ENCODE measurements around the gene KBTBD4.
"Not testable (repeated sequence)": the region's sequence is repeated elsewhere in the genome, so short reads cannot be mapped to it uniquely, and the experiment has no call there.

KBTBD4 gene

DNA sequence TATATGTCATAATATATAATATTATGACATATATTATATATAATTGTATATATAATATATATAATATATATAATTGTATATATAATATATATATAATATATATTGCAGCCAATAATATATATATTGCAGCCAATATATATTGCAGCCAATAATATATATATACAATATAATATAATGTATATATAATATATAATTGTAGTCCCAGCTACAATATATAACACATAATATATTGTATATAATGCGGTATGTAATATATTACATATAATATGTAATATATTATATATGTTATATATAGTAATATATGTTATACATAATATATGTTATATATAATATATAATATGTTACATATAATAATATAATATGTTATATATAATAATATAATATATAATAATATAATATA, 20.1 kb downstream of the KBTBD4 start:
- no peak for DNase-seq

DNA sequence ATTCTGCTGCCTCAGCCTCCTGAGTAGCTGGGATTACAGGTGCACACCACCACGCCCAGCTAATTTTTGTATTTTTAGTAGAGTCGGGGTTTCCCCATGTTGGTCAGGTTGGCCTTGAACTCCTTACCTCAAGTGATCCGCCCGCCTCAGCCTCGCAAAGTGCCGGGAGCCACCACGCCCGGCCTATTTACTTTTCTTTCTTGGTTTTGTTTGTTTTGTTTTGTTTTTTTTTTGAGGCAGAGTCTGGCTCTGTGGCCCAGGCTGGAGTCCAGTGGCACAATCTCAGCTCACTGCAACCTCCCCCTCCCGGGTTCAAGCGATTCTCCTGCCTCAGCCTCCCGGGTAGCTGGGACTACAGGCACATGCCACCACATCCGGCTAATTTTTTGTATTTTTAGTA, 21.8 kb downstream of the KBTBD4 start:
- not testable (repeated sequence) for DNase-seq

DNA sequence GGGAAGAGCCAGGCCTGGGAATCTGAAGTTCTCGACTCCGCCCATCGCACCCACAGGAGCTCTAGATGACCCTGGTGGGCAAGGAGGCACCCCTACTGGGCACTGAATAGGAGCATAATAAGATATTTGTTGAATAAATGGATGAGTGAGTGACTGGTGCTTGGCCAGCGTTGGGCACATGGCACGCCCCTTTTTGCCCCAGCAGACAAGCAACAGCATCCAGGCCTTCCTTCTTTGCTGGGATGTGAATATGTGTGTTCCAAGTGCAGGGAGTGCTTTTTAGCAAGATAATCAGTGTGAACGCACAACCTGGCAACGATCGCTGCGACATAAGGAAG, 25.4 kb downstream of the KBTBD4 start:
- no peak for DNase-seq

DNA sequence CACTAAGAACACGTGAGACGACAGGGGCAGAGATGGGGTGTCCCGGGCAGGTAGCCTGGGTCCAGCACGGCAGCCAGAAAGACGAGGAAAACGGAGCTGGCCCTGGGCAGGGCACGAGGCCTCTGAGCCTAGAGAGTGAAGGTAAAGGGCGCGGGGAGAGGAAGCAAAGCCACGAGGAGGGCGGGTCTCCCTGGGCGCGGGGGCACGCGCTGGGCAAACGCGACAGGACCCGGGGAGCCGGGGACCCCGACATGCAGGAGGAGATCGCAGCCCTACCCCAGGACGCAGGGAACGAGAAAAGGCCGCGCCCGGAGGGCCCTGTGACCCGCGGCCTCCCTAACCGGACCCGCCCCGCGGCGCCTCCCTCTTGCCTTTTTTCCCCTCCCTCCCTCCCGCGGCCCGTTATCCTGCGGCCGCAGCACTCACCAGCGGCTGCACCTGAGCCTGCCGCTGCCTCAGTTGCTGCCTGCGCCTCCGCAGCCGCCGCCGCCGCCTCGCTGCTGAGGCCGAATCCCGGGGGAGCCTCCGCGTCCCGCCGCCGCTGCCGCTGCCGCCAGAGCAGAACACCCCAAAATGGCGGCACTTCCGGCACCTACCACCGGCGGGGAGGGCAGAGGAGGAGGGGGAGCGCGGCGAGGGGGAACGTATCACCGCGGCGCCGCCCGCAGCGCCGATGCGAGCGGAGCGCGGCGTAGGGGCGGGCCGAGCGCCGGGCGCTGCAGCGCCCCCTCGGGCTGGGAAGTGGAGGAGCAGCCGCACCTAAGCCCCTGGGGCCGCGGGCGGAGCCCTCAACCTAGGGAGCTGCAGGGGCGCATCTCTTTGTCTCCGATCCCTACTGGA, 26.0 kb downstream of the KBTBD4 start, which contains the start of gene CELF1:
TSS of gene CELF1 (minus strand) at position 567 of the 840 bp plus-strand sequence. CDS start 53,609 bp downstream, outside the sequence.
- peak; percentile 97 for DNase-seq

DNA sequence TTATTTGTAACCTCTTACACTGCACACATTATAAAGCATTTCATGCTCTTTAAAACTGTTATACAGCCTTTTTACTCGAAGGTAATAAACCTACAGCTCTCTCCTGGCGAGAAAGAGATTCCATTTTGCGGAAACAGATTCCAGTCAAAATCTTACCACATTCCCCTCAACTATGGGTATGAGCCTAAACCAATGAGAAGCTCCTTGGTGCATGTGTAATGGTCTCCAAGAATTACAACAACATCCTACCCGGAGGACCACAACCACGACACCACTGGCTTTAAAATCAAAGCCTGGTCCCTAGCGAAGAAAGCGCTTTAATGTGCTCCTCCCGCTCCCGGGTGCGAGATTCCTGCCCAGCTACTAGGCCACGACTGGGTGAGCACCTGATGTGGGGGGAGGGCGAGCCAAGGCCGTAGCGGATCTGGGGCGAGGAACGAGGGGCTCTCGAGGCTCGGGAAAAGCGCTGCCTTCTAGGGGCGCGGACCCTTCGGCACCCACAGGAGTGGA, 26.7 kb downstream of the KBTBD4 start:
- DNase-seq = peak; percentile 50

DNA sequence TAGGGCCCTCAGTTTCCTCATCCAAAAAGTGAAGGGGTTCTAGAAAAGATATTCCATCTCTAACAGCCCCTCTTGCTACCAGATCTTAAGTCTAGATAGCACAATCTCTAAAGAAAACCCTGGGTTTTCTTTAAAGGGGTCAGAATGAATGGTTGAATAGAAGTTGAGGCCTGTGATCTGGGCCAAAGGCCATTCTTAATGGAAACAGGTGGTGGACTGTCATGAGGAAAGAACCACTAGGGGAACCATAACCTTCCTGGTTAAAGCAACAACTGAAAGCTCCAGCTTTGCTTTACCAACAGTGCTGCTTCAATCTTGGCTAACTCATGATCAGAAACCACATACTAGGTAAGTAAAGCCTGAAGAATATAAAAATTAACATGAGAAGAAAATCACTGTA, 27.7 kb downstream of the KBTBD4 start:
- peak; percentile 72 for DNase-seq

DNA sequence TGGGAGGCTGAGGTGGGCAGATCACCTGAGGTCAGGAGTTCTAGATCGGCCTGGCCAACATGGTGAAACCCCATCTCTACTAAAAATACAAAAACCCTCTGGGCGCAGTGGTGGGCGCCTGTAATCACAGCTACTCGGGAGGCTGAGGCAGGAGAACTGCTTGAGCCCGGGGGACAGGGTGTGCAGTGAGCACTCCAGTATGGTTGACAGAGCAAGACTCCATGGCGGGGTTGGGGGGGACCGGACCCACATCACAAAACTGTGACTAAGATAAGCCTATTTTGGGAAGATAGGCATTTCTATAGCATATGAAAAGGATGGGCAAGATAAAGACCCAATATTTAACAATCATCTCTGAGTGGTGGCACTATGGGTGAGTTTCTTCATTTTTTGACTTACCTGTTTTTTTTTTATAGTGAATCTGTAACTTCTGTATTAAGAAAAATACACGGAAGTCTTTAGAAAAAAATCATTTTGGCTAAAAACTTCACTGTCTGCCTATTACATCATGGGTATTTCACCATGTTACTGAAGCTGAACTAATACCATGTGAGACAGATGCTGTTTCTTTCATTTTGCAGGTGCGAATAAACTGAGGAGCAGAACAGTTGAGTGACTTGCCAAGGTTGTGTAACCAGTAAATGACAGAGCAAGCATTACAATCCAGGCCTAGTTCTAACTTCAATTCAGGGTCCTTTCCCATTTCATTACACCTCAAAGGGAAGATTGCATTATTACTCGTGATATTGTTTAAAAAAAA, 28.3 kb downstream of the KBTBD4 start:
- DNase-seq = peak; percentile 25

DNA sequence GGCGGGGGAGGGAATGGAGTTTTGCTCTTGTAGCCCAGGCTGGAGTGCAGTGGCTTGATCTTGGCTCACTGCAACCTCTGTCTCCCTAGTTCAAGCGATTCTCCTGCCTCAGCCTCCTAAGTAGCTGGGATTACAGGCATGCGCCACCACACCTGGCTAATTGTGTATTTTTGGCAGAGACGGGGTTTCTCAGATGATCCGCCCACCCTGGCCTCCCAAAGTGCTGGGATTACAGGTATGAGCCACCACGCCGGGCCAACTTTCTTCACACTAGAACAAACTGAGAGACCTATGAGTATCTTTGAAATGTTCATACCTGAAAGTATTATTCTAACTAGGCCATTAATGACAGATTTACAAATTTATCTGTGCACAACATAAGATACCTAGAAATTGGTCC, 32.5 kb downstream of the KBTBD4 start:
- not testable (repeated sequence) for DNase-seq

DNA sequence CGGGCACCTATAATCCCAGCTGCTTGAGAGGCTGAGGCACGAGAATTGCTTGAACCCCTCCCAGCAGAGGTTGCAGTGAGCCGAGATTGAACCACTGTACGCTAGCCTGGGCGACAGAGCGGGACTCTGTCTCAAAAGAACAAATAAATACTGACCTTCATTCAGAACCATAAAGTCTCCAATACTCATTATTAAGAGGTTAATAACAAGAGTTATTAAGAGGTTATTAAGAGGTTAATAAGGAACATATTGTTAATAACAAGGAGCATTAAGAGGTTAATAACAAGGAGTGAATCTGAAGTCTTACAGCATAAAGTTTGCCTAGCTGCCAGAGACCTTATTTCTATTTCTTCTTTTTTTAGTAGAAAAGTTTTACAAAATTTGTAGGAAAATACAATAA, 33.5 kb downstream of the KBTBD4 start:
- DNase-seq = no peak

DNA sequence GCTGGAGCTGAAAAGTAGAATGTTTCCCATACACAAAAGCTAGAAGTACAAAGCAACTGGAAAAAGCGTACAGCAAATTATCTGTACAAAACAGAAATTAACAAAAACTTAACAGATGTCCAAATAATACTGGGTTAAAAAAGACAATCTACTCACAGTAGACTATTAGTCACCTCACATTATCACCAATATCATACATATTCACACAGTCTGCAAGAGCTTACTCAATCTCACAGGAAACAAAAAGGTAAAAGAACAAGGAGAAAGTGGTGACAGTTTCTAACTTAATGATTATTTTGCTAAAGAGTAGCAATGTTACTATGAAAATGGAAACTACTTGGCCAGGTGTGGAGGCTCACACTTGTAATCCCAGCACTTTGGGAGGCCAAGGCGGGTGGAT, 37.7 kb downstream of the KBTBD4 start:
- DNase-seq = no peak

DNA sequence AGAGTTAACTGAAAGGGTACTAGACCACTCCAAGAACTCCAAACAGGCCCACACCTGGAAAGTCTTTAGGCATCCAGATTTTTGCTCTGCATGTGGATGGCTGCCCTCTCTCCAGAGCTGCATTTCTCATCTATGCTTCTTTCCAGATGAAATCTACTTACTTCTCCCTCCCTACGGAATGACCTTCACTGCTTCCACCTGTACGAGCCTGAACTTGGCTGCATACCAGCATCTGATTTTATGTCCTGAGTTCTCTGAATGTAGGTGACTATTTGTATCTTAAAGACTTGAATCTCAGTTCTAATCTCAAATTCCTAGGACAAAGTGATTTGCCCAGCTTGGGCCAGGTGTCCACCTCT, 39.1 kb downstream of the KBTBD4 start:
- DNase-seq = no peak

DNA sequence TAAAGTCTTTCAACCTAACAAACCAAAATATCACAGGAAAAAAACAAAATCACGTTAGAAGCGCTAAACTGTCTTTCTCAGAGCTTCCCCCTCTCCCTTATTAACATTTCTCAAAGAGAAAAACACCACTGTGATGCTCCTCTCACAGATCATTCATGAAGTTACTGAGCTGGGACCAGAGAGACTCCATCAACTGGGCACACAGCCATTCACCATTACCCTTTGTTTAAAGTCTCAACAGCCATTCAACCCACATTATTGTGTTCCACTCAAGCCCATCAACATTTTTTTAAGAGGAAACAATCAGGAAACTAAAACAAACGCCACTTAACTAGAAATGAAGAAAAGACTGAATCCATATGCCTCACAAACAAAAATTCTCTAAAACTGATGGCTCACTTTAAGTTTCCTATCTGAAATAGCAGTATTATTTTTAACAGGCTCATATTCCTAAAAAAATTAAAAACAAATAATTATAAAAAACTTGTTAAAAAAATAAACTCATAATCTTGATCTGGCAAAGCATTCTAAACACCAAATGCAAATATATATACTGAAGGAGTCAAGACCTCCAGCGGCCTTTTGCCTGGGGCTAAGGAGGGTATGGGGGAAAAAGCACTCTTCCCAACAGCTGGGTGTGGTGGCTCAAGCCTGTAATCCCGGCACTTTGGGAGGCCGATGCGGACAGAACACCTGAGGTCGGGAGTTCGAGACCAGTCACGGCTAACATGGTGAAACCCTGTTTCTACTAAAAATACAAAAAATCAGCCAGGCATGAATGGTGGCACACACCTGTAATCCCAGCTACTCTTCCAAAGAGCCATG, 39.8 kb downstream of the KBTBD4 start:
- DNase-seq = no peak

DNA sequence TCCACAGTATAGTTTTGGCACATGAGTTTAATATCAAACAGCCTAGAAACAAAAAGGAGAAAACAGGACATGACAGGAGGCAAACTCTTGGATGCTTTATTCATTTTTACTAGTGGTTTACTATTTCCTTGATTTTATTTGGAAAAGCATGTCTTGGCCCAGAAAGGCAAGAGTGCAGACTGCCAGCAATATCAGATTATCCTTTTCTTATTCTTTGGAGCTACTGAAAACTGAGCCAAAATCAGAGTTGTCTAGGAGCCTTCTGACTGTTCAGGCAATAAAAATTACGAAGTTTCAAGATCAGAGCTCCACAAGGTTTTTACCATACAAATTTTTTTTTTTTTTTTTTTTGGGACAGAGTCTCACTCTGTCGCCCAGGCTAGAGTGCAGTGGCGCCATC, 41.9 kb downstream of the KBTBD4 start:
- no peak for DNase-seq

DNA sequence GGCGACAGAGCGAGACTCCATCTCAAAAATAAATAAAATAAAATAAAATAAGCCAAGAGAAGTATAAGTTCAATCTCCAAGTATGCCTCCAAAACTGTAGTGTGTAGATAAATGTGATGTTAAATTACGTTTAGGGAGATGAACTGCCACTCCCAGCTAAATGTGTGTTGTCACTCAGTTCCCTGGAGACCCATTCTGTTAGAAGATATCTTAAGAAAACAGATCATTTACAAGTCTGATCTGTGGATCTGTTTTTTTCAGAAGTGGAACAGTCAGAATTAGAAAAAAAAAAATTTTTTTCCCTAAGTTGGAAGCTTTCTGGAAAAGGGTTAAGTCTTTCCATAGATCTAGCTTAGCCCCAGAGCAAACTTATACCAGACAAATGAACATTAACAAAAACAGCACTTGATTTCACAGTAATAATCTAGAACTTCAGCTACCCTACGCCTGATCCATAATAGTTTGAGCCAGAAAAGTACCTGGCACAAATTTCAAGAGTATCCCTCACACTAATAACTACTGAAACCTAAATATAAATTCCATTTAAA, 44.0 kb downstream of the KBTBD4 start:
- peak; percentile 38 for DNase-seq

DNA sequence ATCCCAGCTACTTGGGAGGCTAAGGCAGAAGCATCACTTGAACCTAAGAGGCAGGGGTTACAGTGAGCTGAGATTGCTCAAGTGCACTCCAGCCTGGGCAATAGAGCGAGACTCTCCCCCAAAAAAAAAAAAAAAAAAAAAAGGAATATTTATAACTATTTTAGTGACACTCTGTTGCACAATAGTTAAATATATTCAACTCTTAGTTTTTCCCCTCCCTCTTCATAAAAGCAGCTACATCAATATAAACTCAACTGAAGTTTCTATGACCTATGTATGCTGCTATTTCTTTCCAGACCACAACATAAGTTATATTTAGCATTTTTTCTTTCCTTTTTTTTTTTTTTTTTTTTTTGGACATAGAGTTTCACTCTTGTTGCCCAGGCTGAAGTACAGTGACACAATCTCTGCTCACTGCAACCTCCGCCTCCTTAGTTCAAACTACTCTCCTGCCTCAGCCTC, 45.0 kb downstream of the KBTBD4 start:
- no peak for DNase-seq

DNA sequence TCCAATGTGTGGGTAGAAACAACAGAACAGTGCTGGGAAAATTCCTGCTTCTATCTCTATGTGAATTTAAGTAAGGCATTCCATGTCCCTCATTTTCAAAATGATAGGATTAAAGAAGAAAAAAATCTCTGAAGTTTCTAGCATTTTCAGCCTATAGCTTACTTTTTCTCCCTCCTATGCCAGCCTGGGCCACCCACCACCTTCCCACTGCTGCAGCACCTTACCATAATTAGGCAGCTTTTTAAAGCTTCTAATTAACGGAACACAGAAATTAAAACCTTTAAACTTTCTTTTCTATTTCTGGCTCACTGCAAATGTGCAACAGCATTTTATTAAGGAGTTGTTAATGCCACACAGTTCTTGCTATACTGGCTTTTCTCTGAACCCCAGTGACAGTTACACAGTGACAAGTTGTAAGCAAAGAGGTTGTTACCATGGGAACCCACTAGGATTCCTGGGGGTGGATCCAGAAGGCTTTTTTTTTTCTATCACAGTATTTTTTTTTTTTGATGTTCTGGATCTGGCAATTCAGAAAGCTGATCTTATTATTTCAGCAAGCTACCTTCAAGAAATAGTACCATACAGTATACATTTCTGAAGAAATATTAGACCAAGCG, 46.1 kb downstream of the KBTBD4 start:
- no peak for DNase-seq

DNA sequence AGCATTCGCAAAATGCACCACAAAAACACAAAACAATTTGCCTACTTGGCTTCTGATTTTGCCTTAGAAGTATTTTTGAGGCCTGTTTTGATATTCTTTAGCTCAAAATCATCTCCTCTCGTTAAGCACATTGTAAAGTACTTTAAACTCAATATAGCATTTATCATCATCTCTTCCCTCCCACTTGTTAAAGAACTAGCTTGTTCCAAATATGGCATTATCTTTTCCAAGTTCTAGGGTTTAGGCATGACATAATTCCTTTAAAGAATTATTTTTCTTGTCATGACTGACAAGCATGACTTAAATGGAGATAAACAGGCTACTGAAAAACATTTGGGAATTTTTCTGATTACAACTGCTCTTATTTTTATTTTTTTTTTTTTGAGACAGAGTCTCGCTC, 47.1 kb downstream of the KBTBD4 start:
- DNase-seq = no peak

DNA sequence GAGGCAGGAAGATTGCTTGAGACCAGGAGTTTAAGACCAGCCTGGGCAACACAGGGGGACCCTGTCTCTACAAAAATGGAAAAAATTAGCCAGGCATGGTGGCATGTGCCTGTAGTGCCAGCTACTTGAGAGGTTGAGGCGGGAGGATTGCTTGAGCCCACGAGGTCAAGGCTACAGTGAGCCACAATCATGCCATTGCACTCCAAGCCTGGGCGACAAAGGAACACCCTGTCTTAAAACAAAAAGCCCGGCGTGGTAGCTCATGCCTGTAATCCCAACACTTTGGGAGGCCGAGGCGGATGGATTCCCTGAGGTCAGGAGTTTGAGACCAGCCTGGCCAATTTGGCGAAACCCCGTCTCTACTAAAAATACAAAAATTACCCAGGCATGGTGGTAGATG, 48.0 kb downstream of the KBTBD4 start:
- not testable (repeated sequence) for DNase-seq

DNA sequence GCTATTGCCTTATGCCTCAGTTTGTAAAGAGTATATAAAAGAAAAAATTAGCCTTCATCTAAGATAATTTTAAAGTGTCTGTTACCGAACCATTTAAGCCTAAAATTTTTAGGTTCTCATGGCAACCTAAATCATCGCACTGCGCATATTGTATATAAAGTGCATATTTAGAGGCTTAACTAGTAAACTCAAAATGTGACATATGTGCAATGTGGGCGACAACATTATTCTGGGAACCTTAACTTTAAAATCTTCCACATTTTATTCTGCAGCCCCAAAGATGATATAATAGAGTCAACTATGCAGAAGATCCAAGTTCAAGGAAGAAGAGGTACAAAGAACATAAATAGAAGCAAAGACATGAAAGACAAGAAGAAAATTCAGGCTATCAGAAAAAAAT, 48.8 kb downstream of the KBTBD4 start:
- DNase-seq = no peak

DNA sequence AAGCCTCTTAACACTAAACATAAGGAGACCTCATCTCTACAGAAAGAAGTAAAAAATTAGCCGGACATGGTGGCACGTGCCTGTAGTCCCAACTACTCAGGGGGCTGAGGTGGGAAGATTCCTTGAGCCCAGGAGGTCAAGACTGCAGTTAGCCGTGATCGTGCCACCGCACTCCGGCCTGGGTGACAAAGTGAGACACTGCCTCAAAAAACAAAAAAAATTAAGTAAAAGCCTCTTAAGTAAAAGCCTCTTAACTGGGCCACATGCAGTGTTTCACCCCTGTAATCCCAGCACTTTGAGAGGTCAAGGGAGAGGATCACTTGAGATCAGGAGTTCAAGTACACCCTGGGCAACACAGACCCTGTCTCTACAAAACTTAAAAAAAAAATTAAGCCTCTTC, 51.6 kb downstream of the KBTBD4 start:
- no peak for DNase-seq

DNA sequence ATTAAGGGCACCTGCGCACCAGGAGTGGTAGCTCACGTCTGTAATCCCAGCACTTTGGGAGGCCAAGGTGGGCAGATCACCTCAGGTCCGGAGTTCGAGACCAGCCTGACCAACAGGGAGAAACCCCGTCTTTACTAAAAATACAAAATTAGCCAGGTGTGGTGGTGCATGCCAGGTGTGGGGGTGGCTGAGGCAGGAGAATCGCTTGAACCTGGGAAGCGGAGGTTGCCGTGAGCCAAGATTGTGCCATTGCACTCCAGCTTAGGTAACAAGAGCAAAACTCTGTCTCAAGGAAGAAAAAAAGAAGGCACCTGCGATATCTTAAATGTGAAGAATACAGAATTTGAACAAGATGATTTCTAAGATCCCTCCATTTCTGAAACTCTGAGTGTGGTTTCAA, 52.7 kb downstream of the KBTBD4 start:
- not testable (repeated sequence) for DNase-seq

DNA sequence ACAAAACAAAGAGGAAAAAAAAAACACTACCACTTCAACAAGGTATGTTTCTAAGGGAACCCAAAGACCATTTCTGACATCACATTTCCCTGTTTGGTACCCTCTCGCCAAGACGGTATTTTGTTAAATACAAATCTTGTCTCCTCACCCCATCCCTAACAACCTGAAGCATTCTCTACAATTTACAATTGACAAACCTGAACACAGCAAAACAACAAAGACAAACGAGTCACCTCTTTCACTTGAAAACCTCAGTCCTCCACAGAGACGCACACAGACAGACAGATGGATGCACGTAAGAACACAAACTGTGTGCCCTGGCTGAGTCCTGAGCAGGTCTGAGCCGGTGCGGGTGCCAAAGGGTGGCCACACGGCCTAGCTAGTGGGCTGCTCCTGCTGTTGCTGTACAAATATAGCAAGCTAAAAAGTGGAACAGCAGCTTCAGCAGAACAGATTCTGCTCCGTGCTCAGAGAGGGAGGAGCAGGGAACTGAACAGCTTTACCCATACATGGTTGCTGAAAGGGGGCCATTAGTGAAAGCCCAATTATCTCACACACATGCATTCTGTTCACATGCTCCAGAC, 54.4 kb downstream of the KBTBD4 start:
- no peak for DNase-seq

Data from hematopoietic multipotent progenitor cell treated with erythropoietin and hydrocortisone succinate and interleukin-3 and kit ligand, for 4 days (in vitro differentiated cells).